GM12873 (cell line): ENCODE measurements around the gene CNOT6.

Experiments
- TF ChIP-seq, protein P1 (sequence below): IDR thresholded peaks from 2 replicates; pipeline ENCODE4 v1.5.1; 2012; ENCODE audit warnings: low read depth, mild to moderate bottlenecking, moderate library complexity, low read length, control low read depth; ENCODE audit not compliant: insufficient read depth; ENCODE audit errors: missing control alignments

The CNOT6 gene

DNA sequence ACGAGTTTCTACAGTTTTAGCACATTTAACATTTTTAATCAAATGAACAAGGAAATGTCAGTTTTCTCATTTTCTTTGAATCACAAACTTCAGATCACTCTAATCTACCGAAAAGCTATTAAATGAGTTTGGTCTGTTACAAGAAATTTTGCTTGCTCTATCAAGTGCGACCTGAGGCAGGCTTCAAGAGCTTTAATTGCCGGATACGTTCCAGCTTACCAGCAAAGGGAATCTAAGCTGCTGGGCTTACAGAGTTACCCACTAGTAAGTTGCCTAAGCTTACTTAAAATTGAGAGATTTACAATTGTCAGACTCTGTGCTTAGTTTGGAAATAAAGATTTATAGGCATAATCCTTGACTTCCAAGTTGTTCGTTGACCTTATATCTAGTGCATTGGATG is 86.5 kb downstream of the CNOT6 start:
- TF ChIP-seq, protein P1, sequence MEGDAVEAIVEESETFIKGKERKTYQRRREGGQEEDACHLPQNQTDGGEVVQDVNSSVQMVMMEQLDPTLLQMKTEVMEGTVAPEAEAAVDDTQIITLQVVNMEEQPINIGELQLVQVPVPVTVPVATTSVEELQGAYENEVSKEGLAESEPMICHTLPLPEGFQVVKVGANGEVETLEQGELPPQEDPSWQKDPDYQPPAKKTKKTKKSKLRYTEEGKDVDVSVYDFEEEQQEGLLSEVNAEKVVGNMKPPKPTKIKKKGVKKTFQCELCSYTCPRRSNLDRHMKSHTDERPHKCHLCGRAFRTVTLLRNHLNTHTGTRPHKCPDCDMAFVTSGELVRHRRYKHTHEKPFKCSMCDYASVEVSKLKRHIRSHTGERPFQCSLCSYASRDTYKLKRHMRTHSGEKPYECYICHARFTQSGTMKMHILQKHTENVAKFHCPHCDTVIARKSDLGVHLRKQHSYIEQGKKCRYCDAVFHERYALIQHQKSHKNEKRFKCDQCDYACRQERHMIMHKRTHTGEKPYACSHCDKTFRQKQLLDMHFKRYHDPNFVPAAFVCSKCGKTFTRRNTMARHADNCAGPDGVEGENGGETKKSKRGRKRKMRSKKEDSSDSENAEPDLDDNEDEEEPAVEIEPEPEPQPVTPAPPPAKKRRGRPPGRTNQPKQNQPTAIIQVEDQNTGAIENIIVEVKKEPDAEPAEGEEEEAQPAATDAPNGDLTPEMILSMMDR = no peak

DNA sequence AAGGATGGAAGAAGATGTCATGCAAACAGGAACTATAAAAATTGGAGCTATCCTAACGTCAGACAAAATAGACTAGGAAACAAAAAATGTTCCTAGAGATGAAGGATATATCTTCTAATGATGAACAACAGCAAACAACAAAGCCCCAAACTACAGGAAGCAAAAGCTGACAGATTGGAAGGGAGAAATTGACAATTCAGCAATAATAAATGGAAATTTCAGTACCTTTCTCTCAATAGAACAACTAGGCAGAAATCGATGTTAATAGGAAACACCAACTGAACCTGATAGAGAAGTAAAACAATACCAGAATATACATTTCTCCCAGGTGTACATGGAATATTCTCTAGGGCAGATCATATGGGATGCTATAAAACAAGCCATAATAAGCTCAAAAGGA is 89.6 kb downstream of the CNOT6 start:
- TF ChIP-seq, protein P1 = no peak

DNA sequence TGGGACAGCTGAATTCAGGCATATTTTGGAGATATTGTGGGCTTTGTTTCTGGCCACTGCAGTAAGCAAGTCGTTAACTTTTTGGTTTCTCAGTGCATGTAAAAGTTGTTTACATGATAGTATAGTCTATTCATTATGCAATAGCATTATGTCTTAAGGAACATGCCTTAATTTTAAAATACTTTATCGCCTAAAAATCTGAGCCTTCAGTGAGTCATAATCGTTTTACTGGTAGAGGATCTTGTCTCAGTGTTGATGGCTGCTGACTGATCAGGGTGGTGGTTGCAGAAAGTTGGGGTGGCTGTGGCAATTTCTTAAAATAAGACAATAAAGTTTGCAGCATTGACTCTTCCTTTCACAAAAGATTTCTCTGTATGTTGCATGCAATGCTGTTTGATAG is 92.0 kb downstream of the CNOT6 start:
- TF ChIP-seq, protein P1 = no peak

DNA sequence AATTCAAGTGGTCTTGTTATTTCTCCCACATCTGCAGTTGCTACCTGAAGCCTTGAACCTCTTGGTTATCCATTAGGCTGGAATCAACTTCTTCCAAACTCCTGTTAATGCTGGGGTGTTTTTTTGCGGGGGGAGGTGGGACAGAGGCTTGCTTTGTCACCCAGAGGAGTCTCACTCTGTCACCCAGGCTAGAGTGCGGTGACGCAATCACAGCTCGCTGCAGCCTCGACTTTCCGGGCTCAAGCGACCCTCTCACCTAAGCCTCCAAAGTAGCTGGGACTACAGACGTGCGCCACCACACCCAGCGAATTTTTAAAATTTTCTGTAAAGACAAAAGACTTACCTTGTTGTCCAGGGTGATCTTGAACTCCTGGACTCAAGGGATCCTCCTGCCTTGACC is 92.7 kb downstream of the CNOT6 start:
- TF ChIP-seq, protein P1 = no peak

DNA sequence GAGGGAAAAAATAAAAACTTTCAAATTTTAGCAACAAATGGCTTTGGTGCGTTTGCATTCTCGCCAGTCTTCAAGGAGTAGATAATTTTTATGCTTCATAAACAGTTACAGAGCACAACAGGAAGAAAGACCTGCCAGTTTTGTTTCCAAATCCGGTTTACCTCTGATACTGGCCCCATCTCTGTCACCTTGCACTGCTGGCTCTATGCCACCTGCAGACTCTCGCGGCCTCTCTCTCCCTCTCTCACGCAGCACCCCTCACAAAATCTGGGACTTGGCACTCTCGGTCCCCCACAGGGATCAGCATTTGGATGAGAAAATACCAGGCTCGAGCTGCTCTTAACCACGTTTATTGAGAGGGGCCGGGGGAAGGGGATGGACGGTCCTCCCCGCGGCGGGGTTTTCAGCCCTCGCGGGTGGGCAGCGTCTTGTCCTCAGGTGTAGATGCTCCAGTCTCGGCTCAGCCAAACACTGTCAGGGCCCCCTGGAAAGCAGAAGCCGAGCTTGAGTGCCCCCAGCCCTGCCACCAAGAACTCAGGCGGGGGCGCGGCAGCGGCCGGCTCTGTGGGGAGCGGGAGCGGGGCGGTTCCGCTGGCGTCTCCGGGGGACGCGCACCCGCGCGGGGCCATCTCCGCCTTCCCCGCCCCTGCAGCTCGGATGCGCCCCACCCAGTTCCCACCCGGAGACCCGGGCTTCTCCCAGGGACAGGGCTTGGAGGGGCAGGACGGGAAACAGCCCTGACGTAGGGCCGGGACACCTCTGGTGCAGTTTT is 95.8 kb downstream of the CNOT6 start:
- TF ChIP-seq, protein P1 = no peak

DNA sequence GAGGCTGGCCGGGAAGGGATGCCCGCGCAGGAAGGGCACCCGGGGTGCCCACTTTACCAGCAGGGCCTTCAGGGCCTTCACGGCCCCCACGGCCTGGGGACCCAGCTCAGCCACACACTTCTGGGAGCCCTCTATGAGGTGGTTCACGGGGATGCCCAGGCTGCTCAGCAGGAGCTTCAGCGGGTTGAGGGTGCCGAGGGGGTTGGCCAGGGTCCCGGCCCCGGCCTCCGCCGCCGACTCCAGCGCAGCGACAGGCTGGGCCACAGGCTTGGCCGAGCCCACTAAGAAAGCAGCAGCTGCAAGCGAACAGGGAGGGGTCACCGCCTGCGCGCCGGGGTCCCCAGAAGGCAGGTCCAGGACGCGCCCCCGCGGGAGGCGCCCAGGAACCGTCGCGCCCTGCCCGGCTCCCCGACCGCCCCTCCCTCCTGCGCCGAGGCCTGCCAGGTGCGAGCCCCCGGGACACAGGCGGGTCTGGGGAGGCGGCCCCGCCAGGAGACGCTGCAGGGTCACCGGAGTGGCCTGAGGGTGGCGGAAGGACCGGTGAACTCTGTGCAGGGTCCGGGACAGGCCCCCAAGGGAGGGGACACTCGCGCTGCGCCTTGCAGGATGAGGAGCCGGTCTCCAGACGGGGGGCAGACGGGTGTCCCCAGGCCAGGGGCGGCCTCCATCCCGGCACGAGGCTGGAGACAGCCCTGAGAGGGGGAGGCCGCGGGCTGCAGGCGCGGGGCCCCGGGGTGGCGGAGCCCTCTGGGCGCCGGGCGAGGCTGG is 96.5 kb downstream of the CNOT6 start:
- TF ChIP-seq, protein P1 = no peak

DNA sequence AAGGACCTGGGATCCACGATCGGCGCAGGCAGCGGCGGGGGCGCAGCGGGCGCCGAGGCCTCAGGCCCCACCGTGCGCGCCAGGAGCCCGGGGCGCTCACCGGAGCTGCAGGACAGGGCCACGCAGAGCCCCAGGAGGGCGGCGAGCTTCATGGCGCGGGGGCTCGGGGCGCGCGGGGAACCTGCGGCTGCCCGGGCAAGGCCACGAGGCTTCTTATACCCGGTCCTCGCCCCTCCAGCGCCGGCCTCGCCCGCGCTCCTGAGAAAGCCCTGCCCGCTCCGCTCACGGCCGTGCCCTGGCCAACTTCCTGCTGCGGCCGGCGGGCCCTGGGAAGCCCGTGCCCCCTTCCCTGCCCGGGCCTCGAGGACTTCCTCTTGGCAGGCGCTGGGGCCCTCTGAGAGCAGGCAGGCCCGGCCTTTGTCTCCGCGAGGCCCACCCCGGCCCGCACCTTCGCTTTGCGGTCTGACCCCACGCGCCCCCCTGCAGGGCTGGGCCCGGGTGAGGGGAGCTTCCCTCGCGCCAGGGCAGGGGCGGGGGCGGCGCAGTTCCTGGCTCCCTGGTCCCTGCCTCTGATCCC is 97.2 kb downstream of the CNOT6 start, which contains the start of gene SCGB3A1:
Gene SCGB3A1 (minus strand): TSS at position 189 of the 577 bp plus-strand sequence. CDS start 37 bp downstream, at position 152.
- TF ChIP-seq, protein P1 = no peak
